Astrocyte (in vitro differentiated cells and primary cell): ENCODE results near the gene OFD1. TPM values are rescaled to one million over a fixed set of nuclear protein-coding genes. Genes with fewer than 3 reads are reported as not detected.

ENCODE experiments used
- DNase-seq: peaks from one replicate; pipeline ENCODE4 v3.0.0-alpha.2; 2010; ENCODE audit warnings: low read depth
- FAIRE-seq: peaks from 2 replicates; lab custom pipeline; 2011; peaks lifted over from hg19 to GRCh38; lab: Jason Lieb, UNC
- H2AFZ ChIP-seq: 2 replicates; pipeline ENCODE4 v1.6.0; 2012; ENCODE audit warnings: low read depth, low read length, inconsistent platforms
- H3K27ac ChIP-seq: 2 replicates; pipeline ENCODE4 v1.5.1; 2011; ENCODE audit warnings: low read depth, low read length, inconsistent platforms
- H3K27me3 ChIP-seq: 2 replicates; pipeline ENCODE4 v1.6.0; 2011; ENCODE audit warnings: low read length, inconsistent platforms; ENCODE audit not compliant: insufficient read depth
- H3K36me3 ChIP-seq: 2 replicates; pipeline ENCODE4 v1.5.1; 2011; ENCODE audit warnings: low read length, inconsistent platforms; ENCODE audit not compliant: insufficient read depth
- H3K4me1 ChIP-seq: 2 replicates; pipeline ENCODE4 v1.5.1; 2011; ENCODE audit warnings: low read length, inconsistent platforms; ENCODE audit not compliant: insufficient read depth
- H3K4me2 ChIP-seq: 2 replicates; pipeline ENCODE4 v1.6.0; 2012; ENCODE audit warnings: low read length, inconsistent platforms
- H3K4me3 ChIP-seq: 2 replicates; pipeline ENCODE4 v1.5.1; 2011; ENCODE audit warnings: low read depth, mild to moderate bottlenecking, low read length, inconsistent platforms; ENCODE audit not compliant: insufficient read depth
- H3K79me2 ChIP-seq: 2 replicates; pipeline ENCODE4 v1.6.0; 2012; ENCODE audit warnings: mild to moderate bottlenecking, low read length, inconsistent platforms; ENCODE audit not compliant: insufficient read depth
- H3K9ac ChIP-seq: 2 replicates; pipeline ENCODE4 v1.6.0; 2012; ENCODE audit warnings: mild to moderate bottlenecking, low read length, inconsistent platforms
- H3K9me3 ChIP-seq: 2 replicates; pipeline ENCODE4 v1.5.1; 2012; ENCODE audit warnings: low read depth, mild to moderate bottlenecking, low read length, inconsistent platforms; ENCODE audit not compliant: insufficient read depth
- H4K20me1 ChIP-seq: 2 replicates; pipeline ENCODE4 v1.6.0; 2012; ENCODE audit warnings: low read length, inconsistent platforms; ENCODE audit not compliant: insufficient read depth
- H3K27ac Mint-ChIP-seq: one replicate; pipeline ENCODE4 v1.8.0; 2021; ENCODE audit warnings: mild to moderate bottlenecking, mixed read lengths; ENCODE audit not compliant: unreplicated experiment
- H3K27me3 Mint-ChIP-seq: one replicate; pipeline ENCODE4 v1.8.0; 2021; ENCODE audit warnings: low read depth, mixed read lengths; ENCODE audit not compliant: unreplicated experiment
- H3K36me3 Mint-ChIP-seq: one replicate; pipeline ENCODE4 v1.8.0; 2021; ENCODE audit warnings: low read depth, mixed read lengths; ENCODE audit not compliant: unreplicated experiment
- H3K4me1 Mint-ChIP-seq: one replicate; pipeline ENCODE4 v1.8.0; 2021; ENCODE audit warnings: low read depth, mixed read lengths; ENCODE audit not compliant: unreplicated experiment
- H3K4me3 Mint-ChIP-seq: one replicate; pipeline ENCODE4 v1.8.0; 2021; ENCODE audit warnings: mild to moderate bottlenecking, moderate library complexity, mixed read lengths; ENCODE audit not compliant: unreplicated experiment
- H3K9me3 Mint-ChIP-seq: one replicate; pipeline ENCODE4 v1.8.0; 2021; ENCODE audit warnings: mild to moderate bottlenecking, mixed read lengths; ENCODE audit not compliant: unreplicated experiment
- EZH2 ChIP-seq: IDR thresholded peaks from 2 replicates; pipeline ENCODE4 v1.6.1; 2012; ENCODE audit warnings: mild to moderate bottlenecking, low read length, inconsistent platforms; ENCODE audit not compliant: insufficient read depth
- total RNA-seq: library from RNA; stranded (reverse); gene quantifications from 2 replicates; pipeline ENCODE4 v1.2.1, GENCODE V29; 2021
- TF ChIP-seq, protein P1 (sequence below): IDR thresholded peaks from 2 replicates; pipeline ENCODE4 v1.5.1; 2011; ENCODE audit warnings: low read depth, mild to moderate bottlenecking, inconsistent platforms, low read length, moderate library complexity; ENCODE audit not compliant: insufficient read depth

Gene OFD1
- total RNA-seq, 1 donor from 2014 or later: 22.0 TPM

DNA sequence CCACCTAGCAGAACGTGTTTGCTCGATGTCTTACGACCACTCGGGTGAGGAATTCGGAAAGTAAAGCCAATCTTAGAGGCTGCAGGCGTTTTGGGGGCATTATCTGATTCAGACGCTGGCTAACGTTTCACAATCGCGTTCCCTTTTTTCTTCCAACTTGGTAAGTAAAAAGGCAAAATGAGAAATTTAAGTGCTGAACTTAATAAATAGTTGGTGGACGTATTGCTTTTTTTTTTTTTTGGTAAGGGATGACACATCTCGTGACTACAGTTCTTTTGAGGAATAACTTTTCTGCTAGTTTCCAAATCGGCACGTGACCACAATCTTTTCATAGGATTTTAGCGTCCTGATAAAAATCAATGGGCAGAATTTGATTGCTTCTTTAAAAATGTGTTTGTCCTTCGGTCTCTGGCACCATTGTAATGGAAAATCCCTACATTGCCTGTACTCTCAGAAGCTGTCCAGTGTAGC lies 44.8 kb upstream of the OFD1 start:
- H3K27me3 ChIP-seq: no peaks in the 10 kb centered on the region
- DNase-seq: peak; percentile 12
- H2AFZ ChIP-seq: peak overlapping the region; percentile 60
- Mint-ChIP-seq H3K27ac (peak overlapping the region; percentile 85), H3K27me3 (no peaks in the 10 kb centered on the region), H3K4me3 (peak overlapping the region; percentile 90), H3K9me3 (no peaks in the 10 kb centered on the region), H3K4me1 (peaks cover 35% of the 10 kb centered on the region), H3K36me3 (no peaks in the 10 kb centered on the region)
- FAIRE-seq: peak; percentile 63
- H4K20me1 ChIP-seq: peaks cover 25% of the 10 kb centered on the region
- H3K9ac ChIP-seq: peak overlapping the region; percentile 97
- H3K4me1 ChIP-seq: peaks cover 25% of the 10 kb centered on the region
- H3K9me3 ChIP-seq: no peaks in the 10 kb centered on the region
- peak overlapping the region; percentile 94 for H3K4me3 ChIP-seq
- peaks cover 55% of the 10 kb centered on the region for H3K79me2 ChIP-seq
- H3K36me3 ChIP-seq: no peaks in the 10 kb centered on the region
- TF ChIP-seq EZH2: no peak
- TF ChIP-seq, protein P1, sequence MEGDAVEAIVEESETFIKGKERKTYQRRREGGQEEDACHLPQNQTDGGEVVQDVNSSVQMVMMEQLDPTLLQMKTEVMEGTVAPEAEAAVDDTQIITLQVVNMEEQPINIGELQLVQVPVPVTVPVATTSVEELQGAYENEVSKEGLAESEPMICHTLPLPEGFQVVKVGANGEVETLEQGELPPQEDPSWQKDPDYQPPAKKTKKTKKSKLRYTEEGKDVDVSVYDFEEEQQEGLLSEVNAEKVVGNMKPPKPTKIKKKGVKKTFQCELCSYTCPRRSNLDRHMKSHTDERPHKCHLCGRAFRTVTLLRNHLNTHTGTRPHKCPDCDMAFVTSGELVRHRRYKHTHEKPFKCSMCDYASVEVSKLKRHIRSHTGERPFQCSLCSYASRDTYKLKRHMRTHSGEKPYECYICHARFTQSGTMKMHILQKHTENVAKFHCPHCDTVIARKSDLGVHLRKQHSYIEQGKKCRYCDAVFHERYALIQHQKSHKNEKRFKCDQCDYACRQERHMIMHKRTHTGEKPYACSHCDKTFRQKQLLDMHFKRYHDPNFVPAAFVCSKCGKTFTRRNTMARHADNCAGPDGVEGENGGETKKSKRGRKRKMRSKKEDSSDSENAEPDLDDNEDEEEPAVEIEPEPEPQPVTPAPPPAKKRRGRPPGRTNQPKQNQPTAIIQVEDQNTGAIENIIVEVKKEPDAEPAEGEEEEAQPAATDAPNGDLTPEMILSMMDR: no peak
- H3K4me2 ChIP-seq: peak overlapping the region; percentile 96
- peak overlapping the region; percentile 93 for H3K27ac ChIP-seq

DNA sequence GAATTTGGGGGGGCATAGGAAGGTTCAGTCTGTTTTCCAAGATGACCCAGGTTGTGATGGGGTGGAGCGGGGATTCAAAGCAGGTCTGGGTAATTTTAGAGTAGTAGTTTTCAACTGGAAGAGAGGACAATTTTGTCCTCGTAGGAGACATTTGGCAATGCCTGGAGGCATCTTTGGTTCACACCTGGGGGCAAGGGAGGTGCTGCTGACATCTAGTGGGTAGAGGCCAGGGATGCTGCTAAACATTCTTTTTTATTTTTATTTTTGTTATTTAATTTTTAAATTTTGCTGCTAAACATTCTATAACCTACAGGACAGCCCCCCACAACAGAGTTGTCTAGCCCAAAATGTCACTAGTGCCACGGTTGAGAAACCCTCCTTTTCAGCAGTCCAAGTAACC lies 43.7 kb upstream of the OFD1 start:
- Histone ChIP-seq H3K4me2 (peak overlapping the region; percentile 96), H2AFZ (no peak overlapping the region), H3K27ac (no peak overlapping the region), H3K9ac (peak overlapping the region; percentile 97), H3K4me3 (peak overlapping the region; percentile 94), H3K4me1 (peaks cover 26% of the 10 kb centered on the region), H3K9me3 (no peaks in the 10 kb centered on the region), H3K27me3 (no peaks in the 10 kb centered on the region), H3K36me3 (no peaks in the 10 kb centered on the region), H3K79me2 (peaks cover 66% of the 10 kb centered on the region), H4K20me1 (peaks cover 29% of the 10 kb centered on the region)
- Mint-ChIP-seq H3K27me3 (no peaks in the 10 kb centered on the region), H3K27ac (peak overlapping the region; percentile 70), H3K9me3 (no peaks in the 10 kb centered on the region), H3K4me3 (peak overlapping the region; percentile 90), H3K4me1 (peaks cover 34% of the 10 kb centered on the region), H3K36me3 (no peaks in the 10 kb centered on the region)
- DNase-seq: no peak
- TF ChIP-seq, protein P1: no peak
- no peak for TF ChIP-seq EZH2
- peak; percentile 71 for FAIRE-seq

DNA sequence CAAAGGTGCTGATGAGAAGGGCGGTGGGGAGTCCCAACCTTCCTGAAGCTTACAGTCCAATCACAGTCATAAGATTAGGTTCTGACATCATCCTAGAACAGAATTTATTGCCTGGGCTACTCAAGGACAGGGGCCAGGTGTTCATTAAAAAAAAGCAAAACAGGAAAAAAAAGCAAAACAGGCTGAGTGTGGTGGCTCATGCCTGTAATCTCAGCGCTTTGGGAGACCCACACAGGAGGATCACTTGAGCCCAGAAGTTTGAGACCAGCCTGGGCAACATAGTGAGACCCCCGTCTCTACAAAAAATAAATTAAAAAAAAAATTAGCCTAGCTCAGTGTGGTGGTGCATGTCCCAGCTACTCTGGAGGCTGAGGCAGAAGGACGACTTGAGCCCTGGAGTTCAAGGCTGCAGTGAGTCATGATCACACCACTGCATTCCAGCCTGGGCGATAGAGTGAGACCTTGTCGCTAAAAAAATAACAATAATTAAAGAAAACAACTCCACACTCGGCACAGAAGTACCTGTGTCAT lies 42.6 kb upstream of the OFD1 start:
- H3K4me1 Mint-ChIP-seq: peaks cover 34% of the 10 kb centered on the region
- Histone ChIP-seq H3K4me1 (peaks cover 26% of the 10 kb centered on the region), H3K36me3 (no peaks in the 10 kb centered on the region), H3K9me3 (no peaks in the 10 kb centered on the region), H3K27ac (no peak overlapping the region), H3K9ac (no peak overlapping the region), H3K79me2 (peaks cover 76% of the 10 kb centered on the region), H2AFZ (no peak overlapping the region), H3K4me2 (peak overlapping the region; percentile 25), H3K4me3 (no peak overlapping the region), H3K27me3 (no peaks in the 10 kb centered on the region), H4K20me1 (peaks cover 35% of the 10 kb centered on the region)
- H3K27ac Mint-ChIP-seq: peak overlapping the region; percentile 75
- no peaks in the 10 kb centered on the region for H3K27me3 Mint-ChIP-seq
- FAIRE-seq (no peak), DNase-seq (peak; percentile 7)
- no peaks in the 10 kb centered on the region for H3K9me3 Mint-ChIP-seq
- TF ChIP-seq EZH2: no peak
- TF ChIP-seq, protein P1: no peak
- no peaks in the 10 kb centered on the region for H3K36me3 Mint-ChIP-seq
- H3K4me3 Mint-ChIP-seq: peak overlapping the region; percentile 58
